SK-N-SH (cell line): ENCODE data around the gene ABL2. TPM values are rescaled to one million over a fixed set of nuclear protein-coding genes. Genes with fewer than 3 reads are reported as not detected.
"Not testable (repeated sequence)": the region's sequence is repeated elsewhere in the genome, so short reads cannot be mapped to it uniquely, and the experiment has no call there.

Experiments used
- CTCF ChIA-PET: fragments of 300-600, 350-600 bp; formaldehyde crosslinking; extraction: SDS; loops from one replicate; lab custom pipeline; 2021; lab: Yijun Ruan, JAX
- POLR2A ChIA-PET: fragments of 350-600 bp; sonication (Branson Sonifier 250); formaldehyde crosslinking; extraction: SDS; loops from one replicate; lab custom pipeline; 2020; ENCODE audit warnings: antibody characterized with exemption, inconsistent platforms; lab: Yijun Ruan, JAX
- DNase-seq: peaks from one replicate; pipeline ENCODE4 v3.0.0; 2012
- H2AFZ ChIP-seq: fragments of 200-600 bp; sonication (generic); 2 replicates; pipeline ENCODE4 v1.8.1; 2016; ENCODE audit warnings: antibody characterized with exemption, mild to moderate bottlenecking, low read depth
- H3F3A ChIP-seq: fragments of 200-600 bp; sonication (generic); replicated peaks from 2 replicates; pipeline ENCODE3; 2016; ENCODE audit warnings: antibody characterized with exemption, mild to moderate bottlenecking; ENCODE audit not compliant: insufficient read depth
- H3K27ac ChIP-seq, 2 experiments: fragments of 200-500 bp in 1 of 2; fragments of 200-600 bp in 1 of 2; sonication (Bioruptor generic) in 1 of 2; sonication (generic), shearing (Covaris generic) in 1 of 2; 2 replicates each; pipeline versions ENCODE4 v1.5.1 to v1.6.1; 2014 to 2016; ENCODE audit warnings: low read depth in 2 of 2, inconsistent platforms in 1 of 2, low read length in 1 of 2, mild to moderate bottlenecking in 1 of 2, mixed read lengths in 1 of 2
- H3K27me3 ChIP-seq: fragments of 200-600 bp; sonication (generic), shearing (Covaris generic); 2 replicates; pipeline ENCODE4 v1.6.1; 2016; ENCODE audit warnings: mixed run types; ENCODE audit not compliant: insufficient read depth
- H3K36me3 ChIP-seq, 2 experiments: fragments of 200-500 bp in 1 of 2; fragments of 200-600 bp in 1 of 2; sonication (Bioruptor generic) in 1 of 2; sonication (generic) in 1 of 2; replicated peaks in 1 of 2; 2 replicates each; pipeline versions ENCODE3 to v1.5.1; 2014 to 2016; ENCODE audit warnings: low read length in 1 of 2, mild to moderate bottlenecking in 1 of 2; ENCODE audit not compliant: insufficient read depth in 2 of 2, control insufficient read depth in 1 of 2
- H3K4me1 ChIP-seq, 2 experiments: fragments of 200-500 bp in 1 of 2; fragments of 200-600 bp in 1 of 2; sonication (Bioruptor generic) in 1 of 2; sonication (generic), shearing (Covaris generic) in 1 of 2; 2 replicates each; pipeline versions ENCODE4 v1.5.1 to v1.6.1; 2014 to 2016; ENCODE audit warnings: low read depth in 1 of 2, low read length in 1 of 2, mixed run types in 1 of 2; ENCODE audit not compliant: insufficient read depth in 2 of 2, control insufficient read depth in 1 of 2
- H3K4me2 ChIP-seq: fragments of 200-600 bp; sonication (generic), shearing (Covaris generic); 2 replicates; pipeline ENCODE4 v1.6.1; 2017; ENCODE audit warnings: mixed run types
- H3K4me3 ChIP-seq, 2 experiments: fragments of 200-500 bp in 1 of 2; fragments of 200-600 bp in 1 of 2; sonication (Bioruptor generic) in 1 of 2; sonication (generic), shearing (Covaris generic) in 1 of 2; 2 replicates each; pipeline versions ENCODE4 v1.5.1 to v1.8.1; 2014 to 2016; ENCODE audit warnings: low read depth in 2 of 2, inconsistent platforms in 1 of 2, low read length in 1 of 2, mild to moderate bottlenecking in 1 of 2, mixed read lengths in 1 of 2, moderate library complexity in 1 of 2
- H3K79me2 ChIP-seq: fragments of 200-600 bp; sonication (generic); 2 replicates; pipeline ENCODE4 v1.8.1; 2017; ENCODE audit warnings: mild to moderate bottlenecking; ENCODE audit not compliant: insufficient read depth
- H3K9ac ChIP-seq: fragments of 200-600 bp; sonication (generic); 2 replicates; pipeline ENCODE4 v1.6.1; 2017; ENCODE audit warnings: mixed run types
- H3K9me2 ChIP-seq: fragments of 200-600 bp; sonication (generic); 2 replicates; pipeline ENCODE4 v1.6.1; 2017; ENCODE audit warnings: mixed run types
- H3K9me3 ChIP-seq: fragments of 200-600 bp; sonication (generic); 2 replicates; pipeline ENCODE4 v1.6.1; 2017; ENCODE audit warnings: mixed run types, mild to moderate bottlenecking, moderate library complexity
- H4K20me1 ChIP-seq: fragments of 200-600 bp; sonication (generic); 2 replicates; pipeline ENCODE4 v1.6.1; 2017; ENCODE audit warnings: mild to moderate bottlenecking, mixed run types; ENCODE audit not compliant: insufficient read depth
- EP300 ChIP-seq, 2 experiments: IDR thresholded peaks; 2 replicates each; pipeline versions ENCODE4 v1.4.0 to v1.6.1; 2012; ENCODE audit warnings: borderline replicate concordance in 1 of 2, low read depth in 1 of 2, low read length in 1 of 2
- IRF3 ChIP-seq: fragments of 150-350 bp; IDR thresholded peaks from 2 replicates; pipeline ENCODE4 v1.6.1; 2016; ENCODE audit warnings: mild to moderate bottlenecking, low read depth, low read length
- MXI1 ChIP-seq: IDR thresholded peaks from 2 replicates; pipeline ENCODE4 v1.6.1; 2012; ENCODE audit warnings: mild to moderate bottlenecking, low read depth, low read length, improper control_type of control experiment
- RXRA ChIP-seq: IDR thresholded peaks from 2 replicates; pipeline ENCODE4 v1.4.0; 2012; ENCODE audit warnings: low read depth, mild to moderate bottlenecking, borderline replicate concordance
- SMC3 ChIP-seq: IDR thresholded peaks from 2 replicates; pipeline ENCODE4 v1.6.1; 2012; ENCODE audit warnings: low read depth, low read length, improper control_type of control experiment
- TCF12 ChIP-seq: IDR thresholded peaks from 2 replicates; pipeline ENCODE4 v1.4.0; 2012
- USF1 ChIP-seq: IDR thresholded peaks from 2 replicates; pipeline ENCODE4 v1.4.0; 2012; ENCODE audit warnings: low read depth, borderline replicate concordance
- WGBS: methylation state at CpG from one replicate; pipeline ENCODE4 v1.1.6; 2017; ENCODE audit warnings: low lambda C conversion rate; 5-methylcytosine and 5-hydroxymethylcytosine counted together
- polyA plus RNA-seq, 3 experiments: library from polyadenylated mRNA; depleted of rRNA; stranded (reverse); fragments of >200 nt; gene quantifications; 2 replicates each; pipeline ENCODE4 v1.2.3, GENCODE V29; 2012
- TF ChIP-seq, protein P1 (sequence below): IDR thresholded peaks from 2 replicates; pipeline ENCODE4; 2012
- TF ChIP-seq, protein P2 (sequence below): fragments of 200-600 bp; sonication (generic); IDR thresholded peaks from 2 replicates; pipeline ENCODE4 v1.6.1; 2017; ENCODE audit warnings: antibody characterized with exemption, mild to moderate bottlenecking, moderate library complexity

ABL2 gene
- polyA plus RNA-seq, 1 of the 3 experiments (the other 2 are of a cell fraction), result 7.5 TPM

GRCh38 chr1:179137617-179138255, 91.7 kb downstream of the ABL2 start:
- Histone ChIP-seq H3K9ac (no peak overlapping the region), H3F3A (peaks cover 31% of the 10 kb centered on the region), H2AFZ (no peak overlapping the region), H3K4me3 (no peak overlapping the region), H3K4me2 (peak overlapping the region; percentile 46; the same call in 1 of the 2 replicates), H3K36me3 (peaks cover 9 to 19% of the 10 kb centered on the region in 2 experiments), H4K20me1 (peaks cover 43% of the 10 kb centered on the region), H3K4me1 (peaks cover 5 to 22% of the 10 kb centered on the region in 2 experiments; a peak in 3 of 4 replicates), H3K9me3 (no peaks in the 10 kb centered on the region), H3K27me3 (no peaks in the 10 kb centered on the region), H3K79me2 (peaks cover 98% of the 10 kb centered on the region), H3K9me2 (no peaks in the 10 kb centered on the region), H3K27ac (peak overlapping the region; percentile 3 to 13; a peak in 2 of 4 replicates)
- ChIA-PET POLR2A (no interaction called here), CTCF (interaction anchor here (0.8 to 1.6 kb wide), 2 partner anchors 16 kb away, joined by 3 to 5 read pairs; no protein-coding TSS in a partner anchor)
- no peak for DNase-seq
- WGBS, result 73% methylated on average over 3 of the region's 5 CpGs
- no peak for TF ChIP-seq EP300 (IDR thresholded peaks at IDR 0.05; ENCODE audit: borderline replicate concordance in 1 of 2, low read depth in 1 of 2, low read length in 1 of 2)
- TF ChIP-seq, protein P1, sequence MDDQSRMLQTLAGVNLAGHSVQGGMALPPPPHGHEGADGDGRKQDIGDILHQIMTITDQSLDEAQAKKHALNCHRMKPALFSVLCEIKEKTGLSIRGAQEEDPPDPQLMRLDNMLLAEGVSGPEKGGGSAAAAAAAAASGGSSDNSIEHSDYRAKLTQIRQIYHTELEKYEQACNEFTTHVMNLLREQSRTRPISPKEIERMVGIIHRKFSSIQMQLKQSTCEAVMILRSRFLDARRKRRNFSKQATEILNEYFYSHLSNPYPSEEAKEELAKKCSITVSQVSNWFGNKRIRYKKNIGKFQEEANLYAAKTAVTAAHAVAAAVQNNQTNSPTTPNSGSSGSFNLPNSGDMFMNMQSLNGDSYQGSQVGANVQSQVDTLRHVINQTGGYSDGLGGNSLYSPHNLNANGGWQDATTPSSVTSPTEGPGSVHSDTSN, result no peak
- no peak for TF ChIP-seq RXRA
- no peak for TF ChIP-seq TCF12
- TF ChIP-seq IRF3, result no peak
- no peak for TF ChIP-seq MXI1
- TF ChIP-seq USF1, result no peak
- no peak for TF ChIP-seq SMC3
- TF ChIP-seq, protein P2, sequence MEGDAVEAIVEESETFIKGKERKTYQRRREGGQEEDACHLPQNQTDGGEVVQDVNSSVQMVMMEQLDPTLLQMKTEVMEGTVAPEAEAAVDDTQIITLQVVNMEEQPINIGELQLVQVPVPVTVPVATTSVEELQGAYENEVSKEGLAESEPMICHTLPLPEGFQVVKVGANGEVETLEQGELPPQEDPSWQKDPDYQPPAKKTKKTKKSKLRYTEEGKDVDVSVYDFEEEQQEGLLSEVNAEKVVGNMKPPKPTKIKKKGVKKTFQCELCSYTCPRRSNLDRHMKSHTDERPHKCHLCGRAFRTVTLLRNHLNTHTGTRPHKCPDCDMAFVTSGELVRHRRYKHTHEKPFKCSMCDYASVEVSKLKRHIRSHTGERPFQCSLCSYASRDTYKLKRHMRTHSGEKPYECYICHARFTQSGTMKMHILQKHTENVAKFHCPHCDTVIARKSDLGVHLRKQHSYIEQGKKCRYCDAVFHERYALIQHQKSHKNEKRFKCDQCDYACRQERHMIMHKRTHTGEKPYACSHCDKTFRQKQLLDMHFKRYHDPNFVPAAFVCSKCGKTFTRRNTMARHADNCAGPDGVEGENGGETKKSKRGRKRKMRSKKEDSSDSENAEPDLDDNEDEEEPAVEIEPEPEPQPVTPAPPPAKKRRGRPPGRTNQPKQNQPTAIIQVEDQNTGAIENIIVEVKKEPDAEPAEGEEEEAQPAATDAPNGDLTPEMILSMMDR, result no peak

DNA sequence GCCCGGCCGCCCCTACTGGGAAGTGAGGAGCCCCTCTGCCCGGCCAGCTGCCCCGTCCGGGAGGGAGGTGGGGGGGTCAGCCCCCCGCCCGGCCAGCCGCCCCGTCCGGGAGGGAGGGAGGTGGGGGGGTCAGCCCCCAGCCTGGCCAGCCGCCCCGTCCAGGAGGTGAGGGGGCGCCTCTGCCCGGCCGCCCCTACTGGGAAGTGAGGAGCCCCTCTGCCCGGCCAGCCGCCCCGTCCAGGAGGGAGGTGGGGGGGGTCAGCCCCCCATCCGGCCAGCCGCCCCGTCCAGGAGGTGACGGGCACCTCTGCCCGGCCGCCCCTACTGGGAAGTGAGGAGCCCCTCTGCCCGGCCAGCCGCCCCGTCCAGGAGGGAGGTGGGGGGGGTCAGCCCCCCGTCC, 93.8 kb downstream of the ABL2 start:
- H3K4me2 ChIP-seq, DNase-seq, H2AFZ ChIP-seq, H3K27me3 ChIP-seq, H3K27ac ChIP-seq, H3K9me3 ChIP-seq, POLR2A ChIA-PET, CTCF ChIA-PET, H3K4me3 ChIP-seq, H3K9me2 ChIP-seq, H3K9ac ChIP-seq: not testable (repeated sequence)
- Histone ChIP-seq H3F3A (peaks cover 23% of the 10 kb centered on the region), H3K79me2 (peaks cover 96% of the 10 kb centered on the region), H3K36me3 (peaks cover 13 to 30% of the 10 kb centered on the region in 2 experiments), H3K4me1 (peaks cover 4 to 16% of the 10 kb centered on the region in 2 experiments; a peak in 3 of 4 replicates), H4K20me1 (peaks cover 39% of the 10 kb centered on the region)
- 83% methylated on average over 3 of the region's 28 CpGs for WGBS

DNA sequence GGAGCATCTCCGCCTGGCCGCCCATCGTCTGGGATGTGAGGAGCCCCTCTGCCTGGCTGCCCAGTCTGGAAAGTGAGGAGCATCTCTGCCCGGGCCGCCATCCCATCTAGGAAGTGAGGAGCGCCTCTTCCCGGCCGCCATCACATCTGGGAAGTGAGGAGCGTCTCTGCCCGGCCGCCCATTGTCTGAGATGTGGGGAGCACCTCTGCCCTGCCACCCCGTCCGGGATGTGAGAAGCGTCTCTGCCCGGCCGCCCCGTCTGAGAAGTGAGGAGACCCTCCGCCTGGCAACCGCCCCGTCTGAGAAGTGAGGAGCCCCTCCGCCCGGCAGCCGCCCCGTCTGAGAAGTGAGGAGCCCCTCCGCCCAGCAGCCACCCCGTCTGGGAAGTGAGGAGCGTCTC, 94.3 kb downstream of the ABL2 start:
- WGBS, result 88% methylated on average over 8 of the region's 27 CpGs
- H3K27me3 ChIP-seq, H2AFZ ChIP-seq, POLR2A ChIA-PET, H3K9me2 ChIP-seq, H3K27ac ChIP-seq, CTCF ChIA-PET, DNase-seq, H3K9ac ChIP-seq, H3K9me3 ChIP-seq, H3K4me3 ChIP-seq, H3K4me2 ChIP-seq: not testable (repeated sequence)
- Histone ChIP-seq H3F3A (peaks cover 26% of the 10 kb centered on the region), H4K20me1 (peaks cover 34% of the 10 kb centered on the region), H3K79me2 (peaks cover 96% of the 10 kb centered on the region), H3K36me3 (peaks cover 14 to 32% of the 10 kb centered on the region in 2 experiments), H3K4me1 (peaks cover 4 to 12% of the 10 kb centered on the region in 2 experiments; a peak in 3 of 4 replicates)
